ENCODE measurements around the gene NTF4.

DNA sequence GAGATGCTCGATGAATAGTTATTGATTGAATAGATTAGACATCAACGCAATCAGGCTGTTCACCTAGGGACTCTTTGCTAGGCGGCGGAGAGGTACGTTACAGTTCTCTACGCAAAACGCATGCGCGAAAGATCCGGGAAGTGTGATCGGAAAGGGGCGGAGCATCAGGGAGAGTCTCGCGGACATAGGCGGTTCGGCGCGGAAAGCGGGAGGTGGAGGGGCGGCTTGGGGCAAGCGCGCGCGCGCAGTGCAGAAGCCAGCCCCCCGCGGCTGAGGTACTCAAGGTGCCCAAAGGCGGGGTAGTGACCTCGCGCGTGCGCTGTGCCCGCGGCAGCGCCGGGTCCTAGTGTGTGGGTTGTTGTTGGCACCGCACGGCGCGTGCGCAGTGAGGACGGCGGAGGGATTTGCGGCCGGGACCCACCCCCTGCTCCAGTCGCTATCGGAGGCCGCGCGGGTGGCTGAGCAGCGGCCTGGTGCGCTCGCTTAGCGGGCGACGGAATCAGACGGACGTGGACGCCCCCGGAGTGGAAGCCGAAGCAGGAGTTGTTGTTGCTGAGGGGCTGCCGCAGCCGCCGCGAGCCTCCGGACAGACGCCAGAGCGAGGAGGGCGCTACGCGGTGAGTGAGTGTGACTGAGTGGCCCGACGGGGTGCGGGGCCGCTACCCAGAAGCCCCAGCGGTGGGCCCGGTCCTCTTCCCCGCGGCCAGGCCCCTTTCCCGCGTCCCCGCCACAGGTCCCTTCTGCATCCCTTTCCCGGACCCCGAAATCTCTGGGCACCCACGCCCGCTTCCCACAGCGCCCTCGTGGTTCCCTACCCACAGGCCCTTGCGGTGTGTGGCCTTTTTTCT is 20.6 kb upstream of the NTF4 start, which contains the start of gene SNRNP70:
- TF ChIP-seq MAZ (IDR thresholded peaks at IDR 0.05; ENCODE audit: borderline replicate concordance, low read depth, low read length) = no peak
- TF ChIP-seq, protein P1, sequence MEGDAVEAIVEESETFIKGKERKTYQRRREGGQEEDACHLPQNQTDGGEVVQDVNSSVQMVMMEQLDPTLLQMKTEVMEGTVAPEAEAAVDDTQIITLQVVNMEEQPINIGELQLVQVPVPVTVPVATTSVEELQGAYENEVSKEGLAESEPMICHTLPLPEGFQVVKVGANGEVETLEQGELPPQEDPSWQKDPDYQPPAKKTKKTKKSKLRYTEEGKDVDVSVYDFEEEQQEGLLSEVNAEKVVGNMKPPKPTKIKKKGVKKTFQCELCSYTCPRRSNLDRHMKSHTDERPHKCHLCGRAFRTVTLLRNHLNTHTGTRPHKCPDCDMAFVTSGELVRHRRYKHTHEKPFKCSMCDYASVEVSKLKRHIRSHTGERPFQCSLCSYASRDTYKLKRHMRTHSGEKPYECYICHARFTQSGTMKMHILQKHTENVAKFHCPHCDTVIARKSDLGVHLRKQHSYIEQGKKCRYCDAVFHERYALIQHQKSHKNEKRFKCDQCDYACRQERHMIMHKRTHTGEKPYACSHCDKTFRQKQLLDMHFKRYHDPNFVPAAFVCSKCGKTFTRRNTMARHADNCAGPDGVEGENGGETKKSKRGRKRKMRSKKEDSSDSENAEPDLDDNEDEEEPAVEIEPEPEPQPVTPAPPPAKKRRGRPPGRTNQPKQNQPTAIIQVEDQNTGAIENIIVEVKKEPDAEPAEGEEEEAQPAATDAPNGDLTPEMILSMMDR (IDR thresholded peaks at IDR 0.05) = no peak
- TF ChIP-seq, protein P2, sequence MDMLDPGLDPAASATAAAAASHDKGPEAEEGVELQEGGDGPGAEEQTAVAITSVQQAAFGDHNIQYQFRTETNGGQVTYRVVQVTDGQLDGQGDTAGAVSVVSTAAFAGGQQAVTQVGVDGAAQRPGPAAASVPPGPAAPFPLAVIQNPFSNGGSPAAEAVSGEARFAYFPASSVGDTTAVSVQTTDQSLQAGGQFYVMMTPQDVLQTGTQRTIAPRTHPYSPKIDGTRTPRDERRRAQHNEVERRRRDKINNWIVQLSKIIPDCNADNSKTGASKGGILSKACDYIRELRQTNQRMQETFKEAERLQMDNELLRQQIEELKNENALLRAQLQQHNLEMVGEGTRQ (IDR thresholded peaks at IDR 0.05) = no peak; the same call in 1 of the 2 replicates
